ENCODE results near the gene MS4A7.
"Not testable (repeated sequence)": the region's sequence is repeated elsewhere in the genome, so short reads cannot be mapped to it uniquely, and the experiment has no call there.

Gene MS4A7

DNA sequence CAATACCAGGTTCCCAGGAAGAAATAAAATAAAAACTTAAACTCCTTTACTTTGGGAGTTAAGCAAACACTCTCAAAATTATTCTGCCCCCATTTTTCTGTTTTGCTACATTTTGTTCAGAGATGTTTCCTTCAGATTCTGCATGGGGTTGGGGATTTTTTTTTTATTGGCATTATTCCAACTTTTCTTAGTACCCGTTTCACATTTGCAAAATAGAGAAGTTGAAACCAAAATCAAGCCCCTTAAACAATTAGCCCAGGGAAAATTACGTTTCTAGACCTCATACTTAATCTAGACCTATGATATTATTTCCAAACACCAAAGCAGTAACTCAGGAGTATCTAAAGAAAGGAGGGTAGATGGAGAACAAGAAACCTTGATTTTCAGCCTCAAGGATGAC is 20.6 kb upstream of the MS4A7 start:
- no peak overlapping the region for H3K4me3 ChIP-seq (ENCODE audit: low read length)

DNA sequence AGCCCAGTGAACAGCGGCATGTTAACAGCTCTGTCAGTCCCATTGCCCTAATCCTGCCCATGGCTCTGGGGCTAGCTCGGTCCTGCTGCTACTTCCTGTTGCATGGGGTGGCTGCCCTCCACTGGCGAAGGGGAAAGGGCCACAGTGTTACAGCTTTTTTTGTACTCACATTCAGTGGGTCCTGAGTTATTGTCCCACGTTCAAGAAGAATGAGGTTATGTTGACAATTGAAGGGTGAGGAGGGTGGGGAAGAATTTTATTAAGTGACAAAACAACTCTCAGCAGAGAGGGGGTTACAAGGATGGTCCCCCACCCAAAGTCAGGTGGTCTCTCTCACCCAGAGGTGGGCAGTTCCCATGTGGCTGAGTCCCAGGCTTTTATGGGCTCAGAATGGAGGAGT is 17.7 kb upstream of the MS4A7 start:
- Histone ChIP-seq H3K9ac (ENCODE audit: low read length) (no peak overlapping the region), H3K9me3 (ENCODE audit: control insufficient read depth, low read length) (peaks cover 10% of the 10 kb centered on the region), H3K27me3 (ENCODE audit: control insufficient read depth, insufficient read depth, low read length) (no peaks in the 10 kb centered on the region), H3K4me3 (ENCODE audit: low read length) (no peak overlapping the region), H3K36me3 (ENCODE audit: control insufficient read depth, insufficient read depth, low read length) (no peaks in the 10 kb centered on the region), H3K4me1 (ENCODE audit: control insufficient read depth, insufficient read depth, low read length) (no peaks in the 10 kb centered on the region)

More for the DNA sequence above, 20.6 kb upstream of the MS4A7 start:
- Histone ChIP-seq H3K9me3 (ENCODE audit: control insufficient read depth, low read length) (peaks cover 10% of the 10 kb centered on the region), H3K36me3 (ENCODE audit: control insufficient read depth, insufficient read depth, low read length) (no peaks in the 10 kb centered on the region), H3K27me3 (ENCODE audit: control insufficient read depth, insufficient read depth, low read length) (no peaks in the 10 kb centered on the region), H3K4me1 (ENCODE audit: control insufficient read depth, insufficient read depth, low read length) (no peaks in the 10 kb centered on the region), H3K9ac (ENCODE audit: low read length) (no peak overlapping the region)

DNA sequence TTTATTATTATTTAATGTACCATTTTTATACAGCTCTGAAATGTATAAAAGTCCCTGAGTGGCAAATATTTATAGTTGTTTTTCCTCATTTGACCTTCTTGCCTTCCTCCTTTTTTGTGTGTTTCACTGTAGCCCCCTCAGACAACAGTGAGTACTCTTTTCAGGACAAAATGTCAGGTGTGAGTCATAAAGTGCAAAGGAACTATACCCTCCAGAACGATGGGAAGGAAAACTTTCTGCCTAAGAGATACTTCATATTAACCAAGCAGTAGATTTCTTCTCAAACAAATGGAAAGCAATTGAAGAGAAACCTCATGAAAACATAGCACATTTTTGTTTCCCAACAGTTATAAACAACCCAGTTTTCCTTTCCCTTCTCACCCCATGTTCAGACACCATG is 16.1 kb upstream of the MS4A7 start:
- H3K4me3 ChIP-seq (ENCODE audit: low read length) = no peak overlapping the region
- H3K9me3 ChIP-seq (ENCODE audit: control insufficient read depth, low read length) = peaks cover 10% of the 10 kb centered on the region
- H3K9ac ChIP-seq (ENCODE audit: low read length) = no peak overlapping the region
- no peaks in the 10 kb centered on the region for H3K27me3 ChIP-seq (ENCODE audit: control insufficient read depth, insufficient read depth, low read length)
- no peaks in the 10 kb centered on the region for H3K36me3 ChIP-seq (ENCODE audit: control insufficient read depth, insufficient read depth, low read length)
- H3K4me1 ChIP-seq (ENCODE audit: control insufficient read depth, insufficient read depth, low read length) = no peaks in the 10 kb centered on the region

DNA sequence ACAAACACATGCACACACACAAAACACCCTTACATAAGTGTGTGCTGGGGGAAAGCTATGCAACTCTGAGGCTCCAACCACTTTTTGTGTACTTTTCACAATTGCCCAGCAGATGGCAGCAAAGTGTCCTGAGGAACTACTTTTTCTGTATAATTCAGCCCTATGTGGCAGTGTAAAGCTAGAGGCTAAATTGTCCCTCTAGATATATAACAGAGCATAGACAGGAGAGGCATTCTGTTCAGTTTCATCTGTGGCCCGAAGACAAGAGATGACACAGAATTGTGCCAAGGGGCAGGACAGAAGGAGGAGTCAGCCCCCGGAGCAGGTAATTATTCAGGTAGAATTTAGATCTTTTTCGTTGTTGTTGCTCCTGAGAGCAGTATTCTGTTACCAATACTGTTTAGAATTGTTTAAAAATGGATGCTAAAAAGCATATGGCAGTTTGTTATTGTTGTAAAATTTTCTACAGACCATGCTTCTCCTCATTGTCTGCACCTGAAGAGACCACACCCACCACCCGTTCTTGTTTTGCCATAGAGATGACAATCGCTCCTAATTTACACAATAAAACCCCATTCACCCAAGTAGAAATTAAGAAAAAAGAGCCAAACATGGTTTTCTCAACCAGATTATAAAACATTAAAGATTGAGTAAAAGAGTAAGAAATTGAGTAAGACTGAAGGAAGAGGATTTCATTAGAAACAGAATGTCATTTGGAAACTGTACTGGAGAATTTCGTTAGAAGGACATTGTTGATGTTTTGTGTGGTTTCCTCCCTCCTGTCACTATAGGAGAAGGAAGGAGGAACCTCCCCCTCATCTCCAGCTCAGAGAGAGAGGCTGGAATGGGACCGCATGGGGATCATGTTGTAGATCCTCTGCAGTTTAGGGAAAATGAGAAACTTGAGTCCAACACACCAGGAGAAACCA is 14.5 kb upstream of the MS4A7 start:
- H3K4me3 ChIP-seq (ENCODE audit: low read length) = no peak overlapping the region
- no peaks in the 10 kb centered on the region for H3K36me3 ChIP-seq (ENCODE audit: control insufficient read depth, insufficient read depth, low read length)
- H3K9me3 ChIP-seq (ENCODE audit: control insufficient read depth, low read length) = peaks cover 10% of the 10 kb centered on the region
- no peak overlapping the region for H3K9ac ChIP-seq (ENCODE audit: low read length)
- no peaks in the 10 kb centered on the region for H3K27me3 ChIP-seq (ENCODE audit: control insufficient read depth, insufficient read depth, low read length)
- no peaks in the 10 kb centered on the region for H3K4me1 ChIP-seq (ENCODE audit: control insufficient read depth, insufficient read depth, low read length)

DNA sequence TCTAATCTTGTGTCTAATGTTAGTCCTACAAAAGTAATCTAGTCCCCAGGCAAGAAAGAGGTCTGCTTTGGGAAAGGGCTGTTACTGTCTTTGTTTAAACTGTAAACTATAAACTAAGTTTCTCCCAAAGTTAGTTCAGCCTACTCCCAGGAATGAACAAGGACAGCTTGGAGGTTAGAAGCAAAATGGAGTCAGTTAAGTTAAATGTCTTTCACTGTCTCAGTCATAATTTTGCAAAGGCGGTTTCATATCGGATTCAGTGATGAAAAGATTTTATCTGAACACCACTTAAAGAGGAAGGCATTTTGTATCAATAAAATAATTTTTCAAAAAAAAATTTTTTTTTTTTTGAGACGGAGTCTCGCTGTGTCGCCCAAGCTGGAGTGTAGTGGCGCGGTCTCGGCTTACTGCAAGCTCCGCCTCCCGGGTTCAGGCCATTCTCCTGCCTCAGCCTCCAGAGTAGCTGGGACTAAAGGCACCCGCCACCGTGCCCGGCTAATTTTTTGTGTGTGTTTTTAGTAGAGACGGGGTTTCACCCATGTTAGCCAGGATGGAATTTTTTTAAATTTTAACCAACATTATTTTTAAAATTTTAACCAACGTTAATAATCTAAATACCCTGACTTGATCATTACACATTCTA is 11.9 kb upstream of the MS4A7 start:
- H3K36me3 ChIP-seq (ENCODE audit: control insufficient read depth, insufficient read depth, low read length); H3K4me1 ChIP-seq (ENCODE audit: control insufficient read depth, insufficient read depth, low read length); H3K9ac ChIP-seq (ENCODE audit: low read length); H3K4me3 ChIP-seq (ENCODE audit: low read length); H3K9me3 ChIP-seq (ENCODE audit: control insufficient read depth, low read length); H3K27me3 ChIP-seq (ENCODE audit: control insufficient read depth, insufficient read depth, low read length): not testable (repeated sequence)

DNA sequence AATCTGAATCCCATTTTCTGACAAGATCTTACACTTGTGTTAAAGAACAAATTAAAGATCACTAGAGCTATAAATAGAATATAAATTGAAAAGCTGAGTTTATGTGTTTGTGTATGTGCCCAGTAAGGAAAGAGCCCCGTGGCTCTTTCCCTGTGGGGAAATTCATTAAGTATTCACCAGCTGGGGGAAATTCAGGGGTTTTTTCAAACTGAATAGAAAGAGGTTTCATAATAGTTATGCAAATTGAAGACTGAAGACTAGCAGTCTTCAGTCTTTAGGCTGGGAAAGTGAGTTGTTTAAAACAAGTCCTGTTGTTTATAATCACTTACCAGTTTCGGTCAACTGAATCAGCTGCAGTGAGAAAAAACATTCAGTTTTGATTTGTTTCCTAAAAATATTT is 11.3 kb upstream of the MS4A7 start:
- Histone ChIP-seq H3K27me3 (ENCODE audit: control insufficient read depth, insufficient read depth, low read length) (no peaks in the 10 kb centered on the region), H3K9me3 (ENCODE audit: control insufficient read depth, low read length) (no peaks in the 10 kb centered on the region), H3K9ac (ENCODE audit: low read length) (no peak overlapping the region), H3K4me3 (ENCODE audit: low read length) (no peak overlapping the region), H3K4me1 (ENCODE audit: control insufficient read depth, insufficient read depth, low read length) (peaks cover 5% of the 10 kb centered on the region), H3K36me3 (ENCODE audit: control insufficient read depth, insufficient read depth, low read length) (no peaks in the 10 kb centered on the region)

DNA sequence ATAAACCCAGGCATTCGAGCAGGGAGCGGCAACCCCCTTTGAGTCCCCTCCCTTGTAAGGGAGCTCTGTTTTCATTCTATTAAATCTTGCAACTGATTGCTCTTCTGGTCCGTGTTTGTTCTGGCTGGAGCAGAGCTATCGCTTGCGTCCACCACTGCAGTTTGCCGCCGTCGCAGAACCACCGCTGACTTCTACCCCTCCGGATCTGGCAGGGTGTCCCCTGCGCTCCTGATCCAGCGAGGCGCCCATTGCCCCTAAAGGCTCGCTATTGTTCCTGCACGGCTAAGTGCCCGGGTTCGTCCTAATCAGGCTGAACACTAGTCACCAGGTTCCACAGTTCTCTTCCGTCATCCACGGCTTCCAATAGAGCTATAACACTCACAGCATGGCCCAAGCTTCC is 10.4 kb upstream of the MS4A7 start:
- Histone ChIP-seq H3K9me3 (ENCODE audit: control insufficient read depth, low read length) (no peaks in the 10 kb centered on the region), H3K4me1 (ENCODE audit: control insufficient read depth, insufficient read depth, low read length) (peaks cover 5% of the 10 kb centered on the region), H3K4me3 (ENCODE audit: low read length) (no peak overlapping the region), H3K36me3 (ENCODE audit: control insufficient read depth, insufficient read depth, low read length) (no peaks in the 10 kb centered on the region), H3K27me3 (ENCODE audit: control insufficient read depth, insufficient read depth, low read length) (no peaks in the 10 kb centered on the region), H3K9ac (ENCODE audit: low read length) (no peak overlapping the region)

DNA sequence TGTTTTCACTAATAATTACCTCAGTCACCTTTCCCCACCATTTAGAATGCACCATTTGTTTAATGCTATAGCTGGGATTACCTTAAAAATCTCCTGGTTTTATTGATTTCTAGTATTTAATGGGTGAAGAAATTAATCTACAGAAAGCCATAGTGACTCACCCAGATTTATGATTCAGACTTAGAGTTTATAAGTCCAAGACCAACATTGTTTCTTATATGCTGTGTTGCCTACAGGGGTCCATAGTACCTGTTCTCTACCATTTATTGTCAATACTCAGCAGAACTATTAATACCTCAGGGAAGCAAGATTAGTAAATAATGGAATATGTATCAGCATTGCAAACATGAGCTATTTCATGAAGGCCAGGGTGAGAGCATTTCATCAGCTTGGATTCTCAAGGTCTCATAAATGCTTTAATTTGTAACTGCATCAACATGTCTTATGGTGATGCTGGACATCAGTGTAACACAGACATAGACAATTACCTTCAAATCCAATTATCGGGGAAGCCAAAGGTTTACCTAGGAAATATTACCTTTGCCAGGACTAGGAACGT is 8.0 kb upstream of the MS4A7 start:
- H3K9me3 ChIP-seq (ENCODE audit: control insufficient read depth, low read length) = no peaks in the 10 kb centered on the region
- no peak overlapping the region for H3K9ac ChIP-seq (ENCODE audit: low read length)
- H3K36me3 ChIP-seq (ENCODE audit: control insufficient read depth, insufficient read depth, low read length) = no peaks in the 10 kb centered on the region
- H3K4me3 ChIP-seq (ENCODE audit: low read length) = no peak overlapping the region
- H3K4me1 ChIP-seq (ENCODE audit: control insufficient read depth, insufficient read depth, low read length) = peaks cover 5% of the 10 kb centered on the region
- H3K27me3 ChIP-seq (ENCODE audit: control insufficient read depth, insufficient read depth, low read length) = no peaks in the 10 kb centered on the region

DNA sequence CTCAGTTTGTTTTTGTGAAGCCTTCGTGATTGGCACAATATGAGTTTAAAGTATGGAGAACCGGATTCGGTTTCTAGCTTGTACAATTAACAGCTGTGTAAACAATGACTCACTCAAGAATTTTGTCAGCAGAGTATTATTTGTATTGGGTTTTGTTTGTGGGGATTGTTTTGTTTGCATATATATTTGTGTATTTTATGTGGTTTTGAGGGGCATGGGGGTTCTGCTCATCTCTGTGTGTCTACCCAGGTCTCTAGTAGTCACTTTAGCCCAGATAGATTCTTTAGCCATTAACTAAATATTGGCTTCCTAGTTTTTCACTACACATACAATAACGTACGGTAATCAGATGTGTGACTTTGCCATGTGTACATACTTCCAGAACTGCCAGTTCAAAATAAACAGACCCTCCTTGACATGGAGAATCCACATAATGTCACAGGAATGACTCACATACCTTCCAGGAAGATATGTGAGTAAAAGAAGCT is 7.5 kb upstream of the MS4A7 start:
- Histone ChIP-seq H3K4me1 (ENCODE audit: control insufficient read depth, insufficient read depth, low read length) (peaks cover 5% of the 10 kb centered on the region), H3K9me3 (ENCODE audit: control insufficient read depth, low read length) (no peaks in the 10 kb centered on the region), H3K9ac (ENCODE audit: low read length) (no peak overlapping the region), H3K27me3 (ENCODE audit: control insufficient read depth, insufficient read depth, low read length) (no peaks in the 10 kb centered on the region), H3K4me3 (ENCODE audit: low read length) (no peak overlapping the region), H3K36me3 (ENCODE audit: control insufficient read depth, insufficient read depth, low read length) (no peaks in the 10 kb centered on the region)

DNA sequence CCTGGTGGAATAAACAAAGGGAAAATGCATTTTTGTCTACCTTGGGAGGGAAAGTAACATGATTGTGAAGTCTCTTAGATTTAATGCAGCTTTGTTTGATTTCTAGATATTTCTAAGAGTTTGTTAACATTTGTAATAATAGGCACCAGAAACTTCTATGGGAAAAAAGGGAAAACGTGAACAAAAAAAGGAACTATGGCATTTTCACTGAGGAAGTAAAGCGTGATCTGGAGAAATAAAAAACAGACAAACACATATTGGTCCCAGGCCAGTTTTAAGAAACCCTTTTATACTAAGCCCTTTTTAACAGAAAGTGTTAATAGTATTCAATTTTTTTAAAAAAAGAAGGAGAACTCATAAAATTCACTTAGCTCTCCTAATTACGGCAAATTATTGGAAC is 6.9 kb upstream of the MS4A7 start:
- no peak overlapping the region for H3K4me3 ChIP-seq (ENCODE audit: low read length)
- H3K4me1 ChIP-seq (ENCODE audit: control insufficient read depth, insufficient read depth, low read length) = peaks cover 5% of the 10 kb centered on the region
- no peaks in the 10 kb centered on the region for H3K9me3 ChIP-seq (ENCODE audit: control insufficient read depth, low read length)
- H3K36me3 ChIP-seq (ENCODE audit: control insufficient read depth, insufficient read depth, low read length) = no peaks in the 10 kb centered on the region
- H3K9ac ChIP-seq (ENCODE audit: low read length) = no peak overlapping the region
- H3K27me3 ChIP-seq (ENCODE audit: control insufficient read depth, insufficient read depth, low read length) = no peaks in the 10 kb centered on the region

DNA sequence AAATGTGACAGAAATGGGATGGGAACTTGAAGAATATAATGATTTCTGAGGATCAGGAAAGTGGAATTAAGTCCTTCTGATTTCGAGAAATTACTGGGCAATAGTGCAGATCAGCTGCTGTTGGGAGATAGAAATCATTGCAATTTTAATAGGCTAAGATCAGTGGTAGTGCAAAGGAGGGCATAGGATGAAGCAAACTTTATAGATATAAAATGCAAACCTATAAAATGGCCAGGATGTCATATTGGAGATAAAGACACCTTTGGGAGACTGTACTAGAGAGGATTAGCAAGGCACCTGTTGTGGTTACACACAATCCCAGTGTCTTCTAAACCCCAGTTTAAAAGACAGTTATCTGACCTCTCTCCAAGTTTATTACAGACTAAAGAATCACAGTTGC is 6.5 kb upstream of the MS4A7 start:
- no peak overlapping the region for H3K4me3 ChIP-seq (ENCODE audit: low read length)
- no peaks in the 10 kb centered on the region for H3K9me3 ChIP-seq (ENCODE audit: control insufficient read depth, low read length)
- no peak overlapping the region for H3K9ac ChIP-seq (ENCODE audit: low read length)
- H3K4me1 ChIP-seq (ENCODE audit: control insufficient read depth, insufficient read depth, low read length) = peaks cover 5% of the 10 kb centered on the region
- H3K36me3 ChIP-seq (ENCODE audit: control insufficient read depth, insufficient read depth, low read length) = no peaks in the 10 kb centered on the region
- H3K27me3 ChIP-seq (ENCODE audit: control insufficient read depth, insufficient read depth, low read length) = no peaks in the 10 kb centered on the region

DNA sequence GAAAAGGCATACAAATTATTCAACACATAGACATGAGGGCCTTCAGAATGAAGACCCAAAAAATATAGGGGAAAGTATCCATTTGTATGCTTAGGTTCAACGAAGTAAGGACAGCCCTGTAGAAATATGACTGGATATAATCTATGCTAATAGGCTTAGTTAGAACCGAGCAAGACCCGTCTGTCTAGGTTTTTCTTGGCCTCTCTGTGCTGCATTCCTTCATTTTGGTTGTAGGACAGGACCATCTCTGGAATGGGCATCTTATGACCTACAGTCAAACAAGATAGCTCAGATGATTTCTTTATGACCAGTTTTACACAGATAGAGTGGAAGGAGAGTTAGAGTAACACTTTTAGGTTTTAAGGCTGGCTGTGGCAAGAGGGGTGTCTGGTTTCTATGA is 5.6 kb upstream of the MS4A7 start:
- no peaks in the 10 kb centered on the region for H3K9me3 ChIP-seq (ENCODE audit: control insufficient read depth, low read length)
- H3K4me3 ChIP-seq (ENCODE audit: low read length) = no peak overlapping the region
- no peak overlapping the region for H3K9ac ChIP-seq (ENCODE audit: low read length)
- H3K36me3 ChIP-seq (ENCODE audit: control insufficient read depth, insufficient read depth, low read length) = no peaks in the 10 kb centered on the region
- H3K27me3 ChIP-seq (ENCODE audit: control insufficient read depth, insufficient read depth, low read length) = no peaks in the 10 kb centered on the region
- H3K4me1 ChIP-seq (ENCODE audit: control insufficient read depth, insufficient read depth, low read length) = peaks cover 5% of the 10 kb centered on the region
